ACC112 (cell line): Measurements from ENCODE around the gene TNXB.

Experiments used
- H2AFZ ChIP-seq: fragments of 200-600 bp; sonication (generic); one replicate; pipeline ENCODE4 v1.6.0; 2017; ENCODE audit warnings: antibody characterized with exemption, low read length; ENCODE audit not compliant: unreplicated experiment
- H3K27ac ChIP-seq: fragments of 200-600 bp; sonication (generic); 2 replicates; pipeline ENCODE4 v1.5.1; 2014; ENCODE audit warnings: low read depth, mild to moderate bottlenecking, antibody characterized with exemption, low read length, moderate library complexity
- H3K27me3 ChIP-seq: fragments of 200-600 bp; sonication (generic); 2 replicates; pipeline ENCODE4 v1.6.1; 2014; ENCODE audit warnings: mild to moderate bottlenecking, antibody characterized with exemption, low read length, moderate library complexity, mixed read lengths; ENCODE audit not compliant: insufficient read depth
- H3K36me3 ChIP-seq: fragments of 200-600 bp; sonication (generic); 2 replicates; pipeline ENCODE4 v1.6.1; 2016; ENCODE audit warnings: mild to moderate bottlenecking, antibody characterized with exemption, low read length, moderate library complexity, mixed read lengths; ENCODE audit not compliant: insufficient read depth
- H3K4me1 ChIP-seq: fragments of 200-600 bp; sonication (generic); one replicate; pipeline ENCODE4 v1.6.1; 2016; ENCODE audit warnings: low read length, mixed read lengths; ENCODE audit not compliant: insufficient read depth, unreplicated experiment, control insufficient read depth
- H3K4me3 ChIP-seq: fragments of 200-600 bp; sonication (generic); 2 replicates; pipeline ENCODE4 v1.5.1; 2014; ENCODE audit warnings: mild to moderate bottlenecking, low read depth, low read length
- H3K79me2 ChIP-seq: fragments of 200-600 bp; sonication (generic); one replicate; pipeline ENCODE4 v1.6.0; 2016; ENCODE audit warnings: low read length; ENCODE audit not compliant: control insufficient read depth, unreplicated experiment, insufficient read depth

Gene TNXB

DNA sequence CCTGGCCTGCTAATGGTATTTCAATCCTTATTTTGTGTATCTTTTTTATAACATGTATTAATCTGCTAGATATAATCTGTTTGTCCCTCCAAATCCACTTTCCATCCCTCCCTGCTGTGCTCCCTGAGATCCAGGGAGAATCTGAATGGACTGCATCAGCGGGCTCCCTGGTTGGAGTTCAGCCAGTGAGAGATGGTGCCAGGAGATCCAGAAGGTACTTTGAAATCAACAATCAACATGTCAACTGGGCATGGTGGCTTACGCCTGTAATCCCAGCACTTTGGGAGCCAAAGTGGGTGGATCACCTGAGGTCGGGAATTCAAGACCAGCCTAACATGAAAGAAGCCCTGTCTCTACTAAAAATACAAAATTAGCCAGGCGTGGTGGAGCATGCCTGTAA, 14.5 kb upstream of the TNXB start:
- 0 out of 2 replicates have a peak, but pooled peaks cover 4% of the 10 kb centered on the region for H3K36me3 ChIP-seq
- H3K4me1 ChIP-seq: peaks cover 13% of the 10 kb centered on the region

DNA sequence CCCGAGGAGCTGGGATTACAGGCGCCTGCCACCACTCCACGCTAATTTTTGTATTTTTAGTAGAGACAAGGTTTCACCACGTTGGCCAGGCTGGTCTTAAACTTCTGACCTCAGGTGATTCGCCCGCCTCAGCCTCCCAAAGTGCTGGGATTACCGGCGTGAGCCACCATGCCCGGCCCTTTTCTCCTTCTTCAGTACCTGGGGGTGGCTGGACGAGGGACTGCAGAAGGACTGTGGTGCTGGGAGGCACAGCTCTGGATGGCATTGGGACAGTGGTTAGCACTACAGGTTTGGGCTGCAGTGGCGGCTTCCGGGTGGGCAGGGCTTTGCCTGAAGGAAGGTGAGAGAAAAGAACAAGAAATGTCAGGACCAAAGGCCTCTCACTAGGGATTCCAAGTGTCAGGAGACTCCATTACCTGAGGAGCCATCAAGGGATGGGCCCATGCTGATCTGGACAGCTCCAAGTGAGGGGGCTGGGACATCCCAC, 11.5 kb upstream of the TNXB start:
- Histone ChIP-seq H3K79me2 (no peaks in the 10 kb centered on the region), H3K27ac (no peak overlapping the region), H2AFZ (no peak overlapping the region), H3K27me3 (no peaks in the 10 kb centered on the region), H3K4me3 (no peak overlapping the region), H3K4me1 (peaks cover 9% of the 10 kb centered on the region), H3K36me3 (peaks cover 11% of the 10 kb centered on the region; the same call in 1 of the 2 replicates)

More for the DNA sequence above, 14.5 kb upstream of the TNXB start:
- Histone ChIP-seq H3K4me3 (no peak overlapping the region), H2AFZ (no peak overlapping the region), H3K79me2 (peaks cover 14% of the 10 kb centered on the region), H3K27me3 (no peaks in the 10 kb centered on the region), H3K27ac (no peak overlapping the region)

- Histone ChIP-seq H3K4me1 (peaks cover 22% of the 10 kb centered on the region), H3K36me3 (peaks cover 11% of the 10 kb centered on the region; the same call in 1 of the 2 replicates), H3K27me3 (no peaks in the 10 kb centered on the region), H3K79me2 (no peaks in the 10 kb centered on the region), H2AFZ (no peak overlapping the region), H3K27ac (peak overlapping the region; percentile 1; the same call in 1 of the 2 replicates), H3K4me3 (no peak overlapping the region)
Observed at GRCh38 chr6:32118782-32119628, 9.9 kb upstream of the TNXB start.

- Histone ChIP-seq H3K4me1 (peaks cover 34% of the 10 kb centered on the region), H3K36me3 (peaks cover 11% of the 10 kb centered on the region; the same call in 1 of the 2 replicates), H2AFZ (no peak overlapping the region), H3K4me3 (no peak overlapping the region), H3K79me2 (no peaks in the 10 kb centered on the region), H3K27me3 (no peaks in the 10 kb centered on the region), H3K27ac (no peak overlapping the region; the same call in 1 of the 2 replicates)
Observed at GRCh38 chr6:32117461-32117860, 8.3 kb upstream of the TNXB start.

DNA sequence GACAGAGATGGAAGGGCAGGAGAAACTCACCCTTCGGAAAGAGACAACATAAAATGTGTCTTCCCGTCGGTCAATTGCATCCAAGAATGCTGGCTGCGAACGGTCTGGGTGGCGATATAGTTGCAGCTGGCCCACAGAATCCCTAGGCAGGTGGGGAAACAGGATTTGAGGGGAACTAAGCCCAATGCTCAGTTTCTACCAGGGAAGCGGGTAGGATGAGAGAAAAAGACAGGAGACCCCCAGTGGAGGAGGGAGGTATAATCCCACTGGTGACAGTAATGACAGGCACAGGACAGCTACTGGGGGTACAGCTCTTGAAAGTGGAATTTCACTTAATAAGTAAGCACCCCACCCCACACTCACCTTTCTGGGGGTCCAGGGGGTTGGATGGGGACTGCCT, 7.5 kb upstream of the TNXB start:
- H3K79me2 ChIP-seq: no peaks in the 10 kb centered on the region
- peak overlapping the region; percentile 95; the same call in 1 of the 2 replicates for H3K27ac ChIP-seq
- H2AFZ ChIP-seq: no peak overlapping the region
- H3K4me3 ChIP-seq: no peak overlapping the region
- H3K27me3 ChIP-seq: no peaks in the 10 kb centered on the region
- H3K4me1 ChIP-seq: peaks cover 38% of the 10 kb centered on the region
- H3K36me3 ChIP-seq: peaks cover 7% of the 10 kb centered on the region; the same call in 1 of the 2 replicates

DNA sequence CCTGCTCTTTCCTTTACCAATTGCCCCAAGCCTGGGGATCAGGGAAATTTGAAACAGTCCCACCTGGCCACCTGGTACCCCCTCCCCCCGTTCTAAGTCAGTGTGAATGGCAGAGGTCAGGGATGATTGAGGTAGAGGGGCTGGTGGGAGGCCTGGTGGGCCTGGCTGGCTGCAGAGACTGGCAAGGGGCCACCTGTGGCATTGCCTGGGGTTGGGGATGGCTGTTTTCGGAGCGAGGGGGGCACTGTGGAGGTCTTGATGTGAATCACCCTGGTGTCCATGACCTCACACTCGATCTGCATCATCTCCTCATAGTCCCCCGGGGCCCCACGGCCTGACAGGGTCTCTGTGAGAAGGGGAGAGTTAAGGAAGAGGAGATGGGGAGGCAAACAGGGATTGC, 6.5 kb upstream of the TNXB start:
- H3K36me3 ChIP-seq: peaks cover 7% of the 10 kb centered on the region; the same call in 1 of the 2 replicates
- no peak overlapping the region for H2AFZ ChIP-seq
- no peak overlapping the region for H3K4me3 ChIP-seq
- no peaks in the 10 kb centered on the region for H3K79me2 ChIP-seq
- H3K4me1 ChIP-seq: peaks cover 38% of the 10 kb centered on the region
- H3K27me3 ChIP-seq: no peaks in the 10 kb centered on the region
- peak overlapping the region; percentile 95 for H3K27ac ChIP-seq

DNA sequence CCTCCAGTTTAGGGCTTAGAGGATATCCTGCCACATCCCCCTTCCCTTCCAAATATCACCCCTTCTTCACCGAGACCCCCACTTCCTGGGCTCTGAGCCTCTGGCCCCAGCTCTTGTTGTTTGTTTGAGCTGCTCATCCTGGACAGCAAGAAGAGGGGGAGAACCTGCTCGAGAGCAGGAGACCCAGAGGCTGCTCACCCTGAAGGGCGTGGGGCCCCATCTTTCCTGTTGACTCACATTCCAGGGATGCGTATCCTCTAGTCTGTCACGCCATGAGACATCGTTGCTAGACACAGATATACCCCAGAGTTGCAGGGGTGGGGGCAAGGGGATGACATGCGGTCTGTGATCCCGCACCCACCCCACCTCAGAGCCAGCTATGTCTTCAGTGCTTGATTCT, 5.7 kb upstream of the TNXB start:
- Histone ChIP-seq H3K36me3 (peaks cover 7% of the 10 kb centered on the region; the same call in 1 of the 2 replicates), H3K27ac (peak overlapping the region; percentile 95)

GRCh38 chr6:32113386-32114352, 4.5 kb upstream of the TNXB start:
- Histone ChIP-seq H3K27me3 (no peaks in the 10 kb centered on the region), H3K27ac (peak overlapping the region; percentile 95), H3K4me1 (peaks cover 47% of the 10 kb centered on the region), H2AFZ (no peak overlapping the region), H3K36me3 (peaks cover 7% of the 10 kb centered on the region; the same call in 1 of the 2 replicates), H3K4me3 (no peak overlapping the region), H3K79me2 (no peaks in the 10 kb centered on the region)

More for the DNA sequence above, 5.7 kb upstream of the TNXB start:
- H2AFZ ChIP-seq: no peak overlapping the region
- no peaks in the 10 kb centered on the region for H3K79me2 ChIP-seq
- H3K4me1 ChIP-seq: peaks cover 38% of the 10 kb centered on the region
- peak overlapping the region; percentile 22; the same call in 1 of the 2 replicates for H3K4me3 ChIP-seq
- H3K27me3 ChIP-seq: no peaks in the 10 kb centered on the region

GRCh38 chr6:32112431-32112980, 3.4 kb upstream of the TNXB start:
- Histone ChIP-seq H3K36me3 (peaks cover 7% of the 10 kb centered on the region; the same call in 1 of the 2 replicates), H3K27ac (no peak overlapping the region; the same call in 1 of the 2 replicates), H3K27me3 (no peaks in the 10 kb centered on the region), H2AFZ (no peak overlapping the region), H3K4me3 (no peak overlapping the region), H3K4me1 (peaks cover 59% of the 10 kb centered on the region), H3K79me2 (no peaks in the 10 kb centered on the region)
